Omental fat pad (tissue), 4 donors: ENCODE measurements around the gene FGF8. TPM values are rescaled to one million over a fixed set of nuclear protein-coding genes. Genes with fewer than 3 reads are reported as not detected.

Source experiments
- ATAC-seq: fragments of 150-250 bp; one replicate; pipeline ENCODE4 v1.9.1; 2016; ENCODE audit warnings: mild to moderate bottlenecking, moderate library complexity; ENCODE audit not compliant: low FRiP score
- DNase-seq: peaks from one replicate; pipeline ENCODE4 v3.0.0-alpha.2; 2019; ENCODE audit warnings: low spot score
- CTCF ChIP-seq, 3 donors: fragments of 450-650 bp; IDR thresholded peaks; one replicate each; pipeline ENCODE4 v1.5.1; 2016 to 2017; ENCODE audit warnings: antibody characterized with exemption in 3 of 3, mild to moderate bottlenecking in 3 of 3, moderate library complexity in 2 of 3
- total RNA-seq, 4 donors: library from RNA; depleted of rRNA; stranded (reverse); fragments of >200 nt; gene quantifications; one replicate each; pipeline ENCODE4 v1.1.0, GENCODE V29; 2016

FGF8 gene
- total RNA-seq, 4 donors from 2014 or later = 1.0 TPM; not detected in 3

- ATAC-seq = no peak
- DNase-seq = no peak
Observed at GRCh38 chr10:101767600-101767945, 8.3 kb downstream of the FGF8 start.

GRCh38 chr10:101766753-101767599 is 8.9 kb downstream of the FGF8 start:
- ATAC-seq = no peak
- no peak for TF ChIP-seq CTCF (IDR thresholded peaks at IDR 0.05)
- DNase-seq = no peak

More at GRCh38 chr10:101767600-101767945, 8.3 kb downstream of the FGF8 start:
- TF ChIP-seq CTCF (IDR thresholded peaks at IDR 0.05) = no peak

- ATAC-seq (no peak), DNase-seq (no peak)
- TF ChIP-seq CTCF (IDR thresholded peaks at IDR 0.05) = no peak
Observed at GRCh38 chr10:101766306-101766705, 9.6 kb downstream of the FGF8 start.

- ATAC-seq = no peak
- TF ChIP-seq CTCF (IDR thresholded peaks at IDR 0.05) = no peak
- DNase-seq = no peak
Observed at GRCh38 chr10:101763141-101763846, 12.6 kb downstream of the FGF8 start.

GRCh38 chr10:101762736-101763135 is 13.2 kb downstream of the FGF8 start:
- ATAC-seq = no peak
- DNase-seq = no peak
- no peak for TF ChIP-seq CTCF (IDR thresholded peaks at IDR 0.05)

GRCh38 chr10:101761226-101761625 is 14.7 kb downstream of the FGF8 start:
- ATAC-seq (no peak), DNase-seq (no peak)
- TF ChIP-seq CTCF (IDR thresholded peaks at IDR 0.05) = no peak
